CD4-positive, alpha-beta T cell (primary cell): ENCODE measurements around the gene PDSS2. TPM values are rescaled to one million over a fixed set of nuclear protein-coding genes. Genes with fewer than 3 reads are reported as not detected.

ENCODE experiments used
- ATAC-seq: fragments of 200-7000 bp; cut with Tn5 transposase; one replicate; pipeline ENCODE4 v1.10.0; 2022; ENCODE audit warnings: mild to moderate bottlenecking; ENCODE audit not compliant: poor library complexity
- CTCF ChIA-PET: fragments of 350-600 bp; sonication (Branson Sonifier 250); formaldehyde crosslinking; loops from one replicate; lab custom pipeline; 2021; ENCODE audit warnings: antibody characterized with exemption, inconsistent platforms; lab: Charles Lee
- POLR2A ChIA-PET: fragments of 350-600 bp; sonication (Branson Sonifier 250); formaldehyde crosslinking; loops from one replicate; lab custom pipeline; 2021; ENCODE audit warnings: antibody characterized with exemption, inconsistent platforms; lab: Charles Lee
- DNase-seq, 14 experiments: peaks; one replicate each; pipeline ENCODE4 v3.0.0-alpha.2; 2013 to 2020; ENCODE audit warnings: mixed read lengths in 2 of 14
- H3K27ac ChIP-seq, 2 donors: one replicate each; pipeline versions ENCODE4 v1.5.1 to v1.7.0; 2013; ENCODE audit warnings: low read length in 2 of 2, low read depth in 1 of 2, mild to moderate bottlenecking in 1 of 2
- H3K27me3 ChIP-seq, 2 experiments: 1 replicate in 1 of 2; 2 replicates in 1 of 2; pipeline versions ENCODE4 v1.6.1 to v1.7.0; 2013; ENCODE audit warnings: low read length in 2 of 2, control low read depth in 1 of 2, mild to moderate bottlenecking in 1 of 2, moderate library complexity in 1 of 2; ENCODE audit not compliant: insufficient read depth in 2 of 2, control insufficient read depth in 1 of 2
- H3K36me3 ChIP-seq: one replicate; pipeline ENCODE4 v1.6.1; 2013; ENCODE audit warnings: low read length, control low read depth; ENCODE audit not compliant: insufficient read depth
- H3K4me1 ChIP-seq: one replicate; pipeline ENCODE4 v1.6.1; 2013; ENCODE audit warnings: low read length, control low read depth; ENCODE audit not compliant: insufficient read depth
- H3K4me3 ChIP-seq: one replicate; pipeline ENCODE4 v1.5.1; 2013; ENCODE audit warnings: mild to moderate bottlenecking, low read length, moderate library complexity
- H3K9me3 ChIP-seq, 2 experiments: 1 replicate in 1 of 2; 2 replicates in 1 of 2; pipeline versions ENCODE4 v1.6.1 to v1.7.0; 2013; ENCODE audit warnings: low read length in 2 of 2, mild to moderate bottlenecking in 2 of 2, control low read depth in 1 of 2, moderate library complexity in 1 of 2; ENCODE audit not compliant: control insufficient read depth in 1 of 2, insufficient read depth in 1 of 2
- H3K27ac Mint-ChIP-seq: one replicate; pipeline ENCODE4 v1.8.0; 2020; ENCODE audit warnings: mixed read lengths
- H3K27me3 Mint-ChIP-seq: one replicate; pipeline ENCODE4 v1.8.0; 2021; ENCODE audit warnings: mixed read lengths
- H3K36me3 Mint-ChIP-seq: one replicate; pipeline ENCODE4 v1.8.0; 2021; ENCODE audit warnings: low read depth, mixed read lengths
- H3K4me1 Mint-ChIP-seq: one replicate; pipeline ENCODE4 v1.8.0; 2021; ENCODE audit warnings: low read depth, mixed read lengths
- H3K4me3 Mint-ChIP-seq: one replicate; pipeline ENCODE4 v1.8.0; 2020; ENCODE audit warnings: mild to moderate bottlenecking, mixed read lengths
- H3K9me3 Mint-ChIP-seq: one replicate; pipeline ENCODE4 v1.8.0; 2020; ENCODE audit warnings: mixed read lengths
- CTCF ChIP-seq: fragments of 200-600 bp; IDR thresholded peaks from one replicate; pipeline ENCODE4 v1.8.0; 2022; ENCODE audit warnings: antibody characterized with exemption, mild to moderate bottlenecking
- intact Hi-C, 2 experiments: fragments of 100-400 bp; cut with DNase I in 1 of 2; cut with micrococcal nuclease in 1 of 2; formaldehyde crosslinking; loops; one replicate each; pipeline versions ENCODE4 v1.15.1 to v1.9.0; 2023 to 2025; cut with DNase I, micrococcal nuclease
- total RNA-seq, 174 experiments: library from RNA in 2 of 174; stranded (reverse) in 2 of 174; gene quantifications; one replicate each; pipeline ENCODE4 v1.2.3 and lab custom pipeline; 2021 to 2026

The PDSS2 gene
- total RNA-seq, 2 experiments from 2014 or later, result 5.8 to 6.6 TPM

- Mint-ChIP-seq H3K27ac (no peak overlapping the region), H3K4me1 (no peaks in the 10 kb centered on the region), H3K36me3 (no peaks in the 10 kb centered on the region), H3K9me3 (no peaks in the 10 kb centered on the region), H3K4me3 (no peak overlapping the region), H3K27me3 (peaks cover 33% of the 10 kb centered on the region)
- Histone ChIP-seq H3K27me3 (peaks cover 9 to 31% of the 10 kb centered on the region in 2 experiments), H3K27ac (no peak overlapping the region), H3K36me3 (no peaks in the 10 kb centered on the region), H3K4me1 (no peaks in the 10 kb centered on the region), H3K4me3 (no peak overlapping the region), H3K9me3 (no peaks in the 10 kb centered on the region)
- POLR2A ChIA-PET, result interaction anchor here (0.6 kb wide), 1 partner anchor 421 kb away, joined by 3 read pairs; no protein-coding TSS in a partner anchor
- no peak for ATAC-seq
- DNase-seq, result no peak
- CTCF ChIA-PET, result interaction anchor here (0.9 kb wide), 1 partner anchor 10 kb away, joined by 3 read pairs; no protein-coding TSS in a partner anchor
- no peak for TF ChIP-seq CTCF
- intact Hi-C loops, result no loop called here
Measured at GRCh38 chr6:107496892-107497684, 37.7 kb upstream of the PDSS2 start.

- Mint-ChIP-seq H3K4me1 (peaks cover 7% of the 10 kb centered on the region), H3K36me3 (no peaks in the 10 kb centered on the region), H3K4me3 (no peak overlapping the region), H3K9me3 (no peaks in the 10 kb centered on the region), H3K27me3 (peaks cover 22% of the 10 kb centered on the region), H3K27ac (no peak overlapping the region)
- Histone ChIP-seq H3K27me3 (peaks cover 15 to 34% of the 10 kb centered on the region in 2 experiments), H3K4me1 (peaks cover 6% of the 10 kb centered on the region), H3K4me3 (no peak overlapping the region), H3K36me3 (no peaks in the 10 kb centered on the region), H3K27ac (no peak overlapping the region), H3K9me3 (peaks cover 0 to 4% of the 10 kb centered on the region in 2 experiments)
- ChIA-PET POLR2A (no interaction called here), CTCF (interaction anchor here (0.7 kb wide), 1 partner anchor 62 kb away, joined by 3 read pairs; no protein-coding TSS in a partner anchor)
- intact Hi-C loops, result no loop called here
- no peak for DNase-seq
- ATAC-seq, result no peak
- no peak for TF ChIP-seq CTCF
Measured at GRCh38 chr6:107495971-107496370, 36.6 kb upstream of the PDSS2 start.

DNA sequence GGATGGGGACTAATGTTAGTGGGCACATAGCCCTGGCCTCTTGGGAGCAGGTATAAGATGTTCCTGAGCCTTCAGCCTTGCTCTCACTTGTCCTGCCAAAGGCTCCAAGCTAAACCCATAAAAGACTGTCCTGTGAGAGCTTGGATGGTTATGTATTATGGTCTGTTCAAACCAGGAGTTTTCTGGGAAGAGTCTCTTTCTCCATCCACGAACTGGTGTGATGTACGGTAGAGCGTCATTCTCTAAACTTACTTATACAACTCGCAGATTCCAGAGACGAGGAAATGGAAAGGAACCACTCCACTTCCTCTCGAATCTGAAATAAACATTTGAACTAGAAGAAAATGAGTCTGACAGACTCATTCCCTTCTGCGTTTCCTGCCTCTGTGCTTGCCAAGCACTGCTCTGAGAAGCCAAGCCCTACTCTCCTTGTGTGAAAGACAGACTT is 35.9 kb upstream of the PDSS2 start:
- ChIA-PET POLR2A (no interaction called here), CTCF (interaction anchor here (0.7 kb wide), 1 partner anchor 63 kb away, joined by 3 read pairs; no protein-coding TSS in a partner anchor)
- Histone ChIP-seq H3K36me3 (no peaks in the 10 kb centered on the region), H3K27ac (no peak overlapping the region), H3K4me1 (peaks cover 12% of the 10 kb centered on the region), H3K9me3 (peaks cover 0 to 9% of the 10 kb centered on the region in 2 experiments), H3K27me3 (peaks cover 20 to 41% of the 10 kb centered on the region in 2 experiments), H3K4me3 (no peak overlapping the region)
- Mint-ChIP-seq H3K27ac (no peak overlapping the region), H3K4me1 (peaks cover 7% of the 10 kb centered on the region), H3K9me3 (no peaks in the 10 kb centered on the region), H3K36me3 (no peaks in the 10 kb centered on the region), H3K4me3 (no peak overlapping the region), H3K27me3 (peaks cover 26% of the 10 kb centered on the region)
- intact Hi-C loops, result no loop called here
- DNase-seq (no peak), ATAC-seq (no peak)
- TF ChIP-seq CTCF, result no peak
